Measurements from ENCODE around the gene PINLYP.

DNA sequence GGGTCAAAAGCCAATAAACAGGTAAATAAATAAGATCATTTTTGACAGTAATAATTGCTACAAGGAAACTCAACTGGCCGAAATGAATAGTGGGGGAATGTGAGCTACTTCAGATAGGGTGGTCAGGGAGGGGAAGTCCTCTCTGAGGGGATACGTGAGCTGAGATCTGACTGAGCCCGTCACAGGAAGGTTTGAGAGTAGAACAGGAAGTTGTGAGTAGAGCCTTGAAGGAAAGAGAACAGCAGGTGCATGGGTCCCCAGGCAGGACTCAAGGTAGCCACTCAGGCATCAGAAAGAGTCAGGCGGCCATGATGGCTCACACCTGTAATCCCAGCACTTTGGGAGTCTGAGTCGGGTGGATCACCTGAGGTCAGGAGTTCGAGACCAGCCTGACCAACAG lies 14.1 kb downstream of the PINLYP start:
- TF ChIP-seq, protein P1, sequence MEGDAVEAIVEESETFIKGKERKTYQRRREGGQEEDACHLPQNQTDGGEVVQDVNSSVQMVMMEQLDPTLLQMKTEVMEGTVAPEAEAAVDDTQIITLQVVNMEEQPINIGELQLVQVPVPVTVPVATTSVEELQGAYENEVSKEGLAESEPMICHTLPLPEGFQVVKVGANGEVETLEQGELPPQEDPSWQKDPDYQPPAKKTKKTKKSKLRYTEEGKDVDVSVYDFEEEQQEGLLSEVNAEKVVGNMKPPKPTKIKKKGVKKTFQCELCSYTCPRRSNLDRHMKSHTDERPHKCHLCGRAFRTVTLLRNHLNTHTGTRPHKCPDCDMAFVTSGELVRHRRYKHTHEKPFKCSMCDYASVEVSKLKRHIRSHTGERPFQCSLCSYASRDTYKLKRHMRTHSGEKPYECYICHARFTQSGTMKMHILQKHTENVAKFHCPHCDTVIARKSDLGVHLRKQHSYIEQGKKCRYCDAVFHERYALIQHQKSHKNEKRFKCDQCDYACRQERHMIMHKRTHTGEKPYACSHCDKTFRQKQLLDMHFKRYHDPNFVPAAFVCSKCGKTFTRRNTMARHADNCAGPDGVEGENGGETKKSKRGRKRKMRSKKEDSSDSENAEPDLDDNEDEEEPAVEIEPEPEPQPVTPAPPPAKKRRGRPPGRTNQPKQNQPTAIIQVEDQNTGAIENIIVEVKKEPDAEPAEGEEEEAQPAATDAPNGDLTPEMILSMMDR (IDR thresholded peaks at IDR 0.05; ENCODE audit: low read length): no peak
- TF ChIP-seq EZH2 (IDR thresholded peaks at IDR 0.05; ENCODE audit: borderline replicate concordance, low read length): no peak
